Astrocyte (in vitro differentiated cells and primary cell): ENCODE measurements around the gene XRCC6.

ENCODE experiments used
- EZH2 ChIP-seq: IDR thresholded peaks from 2 replicates; pipeline ENCODE4 v1.6.1; 2012; ENCODE audit warnings: mild to moderate bottlenecking, low read length, inconsistent platforms; ENCODE audit not compliant: insufficient read depth
- TF ChIP-seq, protein P1 (sequence below): IDR thresholded peaks from 2 replicates; pipeline ENCODE4 v1.5.1; 2011; ENCODE audit warnings: low read depth, mild to moderate bottlenecking, inconsistent platforms, low read length, moderate library complexity; ENCODE audit not compliant: insufficient read depth

GRCh38 chr22:41576877-41577276 lies 44.2 kb upstream of the XRCC6 start:
- TF ChIP-seq, protein P1, sequence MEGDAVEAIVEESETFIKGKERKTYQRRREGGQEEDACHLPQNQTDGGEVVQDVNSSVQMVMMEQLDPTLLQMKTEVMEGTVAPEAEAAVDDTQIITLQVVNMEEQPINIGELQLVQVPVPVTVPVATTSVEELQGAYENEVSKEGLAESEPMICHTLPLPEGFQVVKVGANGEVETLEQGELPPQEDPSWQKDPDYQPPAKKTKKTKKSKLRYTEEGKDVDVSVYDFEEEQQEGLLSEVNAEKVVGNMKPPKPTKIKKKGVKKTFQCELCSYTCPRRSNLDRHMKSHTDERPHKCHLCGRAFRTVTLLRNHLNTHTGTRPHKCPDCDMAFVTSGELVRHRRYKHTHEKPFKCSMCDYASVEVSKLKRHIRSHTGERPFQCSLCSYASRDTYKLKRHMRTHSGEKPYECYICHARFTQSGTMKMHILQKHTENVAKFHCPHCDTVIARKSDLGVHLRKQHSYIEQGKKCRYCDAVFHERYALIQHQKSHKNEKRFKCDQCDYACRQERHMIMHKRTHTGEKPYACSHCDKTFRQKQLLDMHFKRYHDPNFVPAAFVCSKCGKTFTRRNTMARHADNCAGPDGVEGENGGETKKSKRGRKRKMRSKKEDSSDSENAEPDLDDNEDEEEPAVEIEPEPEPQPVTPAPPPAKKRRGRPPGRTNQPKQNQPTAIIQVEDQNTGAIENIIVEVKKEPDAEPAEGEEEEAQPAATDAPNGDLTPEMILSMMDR, result peak; percentile 39
- no peak for TF ChIP-seq EZH2
